H9 (cell line): Measurements from ENCODE around the gene PRKCA. TPM values are rescaled to one million over a fixed set of nuclear protein-coding genes. Genes with fewer than 3 reads are reported as not detected.

Experiments used
- DNase-seq: peaks from one replicate; pipeline ENCODE4 v3.0.0-alpha.2; 2017
- H2AFZ ChIP-seq: one replicate; pipeline ENCODE4 v1.6.1; 2013; ENCODE audit warnings: mild to moderate bottlenecking, low read length, control low read depth, moderate library complexity
- H2AK5ac ChIP-seq: 2 replicates; pipeline ENCODE4 v1.6.1; 2013; ENCODE audit warnings: low read length, control low read depth, mixed read lengths; ENCODE audit not compliant: insufficient read length
- H2BK120ac ChIP-seq: one replicate; pipeline ENCODE4 v1.6.1; 2013; ENCODE audit warnings: low read depth, mild to moderate bottlenecking, low read length, control low read depth, inconsistent platforms; ENCODE audit not compliant: poor library complexity, severe bottlenecking
- H2BK12ac ChIP-seq: 2 replicates; pipeline ENCODE4 v1.6.1; 2013; ENCODE audit warnings: low read length, control low read depth, mixed read lengths, low read depth; ENCODE audit not compliant: insufficient read length
- H2BK15ac ChIP-seq: 2 replicates; pipeline ENCODE4 v1.6.1; 2013; ENCODE audit warnings: low read depth, low read length, control low read depth
- H2BK20ac ChIP-seq: one replicate; pipeline ENCODE4 v1.6.1; 2013; ENCODE audit warnings: low read depth, mild to moderate bottlenecking, low read length, control low read depth, inconsistent platforms; ENCODE audit not compliant: poor library complexity, severe bottlenecking
- H2BK5ac ChIP-seq: 2 replicates; pipeline ENCODE4 v1.6.1; 2013; ENCODE audit warnings: low read length, control low read depth, mixed read lengths; ENCODE audit not compliant: insufficient read length
- H3K14ac ChIP-seq: 2 replicates; pipeline ENCODE4 v1.6.1; 2013; ENCODE audit warnings: low read length, control low read depth; ENCODE audit not compliant: insufficient read depth
- H3K18ac ChIP-seq: 2 replicates; pipeline ENCODE4 v1.6.1; 2013; ENCODE audit warnings: low read depth, mild to moderate bottlenecking, mixed read lengths, low read length, control low read depth; ENCODE audit not compliant: insufficient read length
- H3K23ac ChIP-seq: 2 replicates; pipeline ENCODE4 v1.6.1; 2013; ENCODE audit warnings: low read length, control low read depth, mixed read lengths, low read depth; ENCODE audit not compliant: insufficient read length
- H3K23me2 ChIP-seq: 2 replicates; pipeline ENCODE4 v1.6.1; 2013; ENCODE audit warnings: low read depth, mild to moderate bottlenecking, mixed read lengths, low read length, control low read depth; ENCODE audit not compliant: insufficient read length, poor library complexity, severe bottlenecking
- H3K27ac ChIP-seq: 2 replicates; pipeline ENCODE4 v1.5.1; 2013; ENCODE audit warnings: low read length, control low read depth, mixed read lengths, low read depth; ENCODE audit not compliant: insufficient read length
- H3K27me3 ChIP-seq: 2 replicates; pipeline ENCODE4 v1.6.1; 2013; ENCODE audit warnings: low read length, control low read depth, inconsistent platforms; ENCODE audit not compliant: insufficient read depth
- H3K4ac ChIP-seq: 2 replicates; pipeline ENCODE4 v1.6.1; 2013; ENCODE audit warnings: low read depth, mild to moderate bottlenecking, control low read depth, inconsistent platforms, low read length, moderate library complexity
- H3K4me1 ChIP-seq: 2 replicates; pipeline ENCODE4 v1.6.1; 2013; ENCODE audit warnings: low read length, control low read depth, inconsistent platforms; ENCODE audit not compliant: insufficient read depth
- H3K4me2 ChIP-seq: 2 replicates; pipeline ENCODE4 v1.6.1; 2013; ENCODE audit warnings: low read length, control low read depth, mixed read lengths; ENCODE audit not compliant: insufficient read length, insufficient read depth
- H3K56ac ChIP-seq: 2 replicates; pipeline ENCODE4 v1.6.1; 2013; ENCODE audit warnings: low read depth, mild to moderate bottlenecking, mixed read lengths, low read length, control low read depth; ENCODE audit not compliant: insufficient read length
- H3K79me1 ChIP-seq: 2 replicates; pipeline ENCODE4 v1.6.1; 2013; ENCODE audit warnings: low read depth, mild to moderate bottlenecking, moderate library complexity, low read length, control low read depth, inconsistent platforms; ENCODE audit not compliant: insufficient read depth, poor library complexity, severe bottlenecking
- H3K79me2 ChIP-seq: 2 replicates; pipeline ENCODE4 v1.6.1; 2013; ENCODE audit warnings: low read length, control low read depth, inconsistent platforms; ENCODE audit not compliant: insufficient read depth
- H3K9ac ChIP-seq: 2 replicates; pipeline ENCODE4 v1.6.1; 2013; ENCODE audit warnings: low read length, control low read depth, mixed read lengths; ENCODE audit not compliant: insufficient read length; ENCODE audit errors: extremely low read depth
- H3K9me3 ChIP-seq: one replicate; pipeline ENCODE4 v1.6.1; 2013; ENCODE audit warnings: low read depth, low read length, inconsistent platforms; ENCODE audit not compliant: control insufficient read depth
- H3T11ph ChIP-seq: one replicate; pipeline ENCODE4 v1.6.1; 2013; ENCODE audit warnings: mild to moderate bottlenecking, low read length, control low read depth, inconsistent platforms
- H4K20me1 ChIP-seq: one replicate; pipeline ENCODE4 v1.6.1; 2013; ENCODE audit not compliant: control insufficient read depth, insufficient read length, insufficient read depth
- H4K5ac ChIP-seq: 2 replicates; pipeline ENCODE4 v1.6.1; 2013; ENCODE audit warnings: low read depth, mild to moderate bottlenecking, mixed read lengths, low read length, control low read depth; ENCODE audit not compliant: insufficient read length
- H4K8ac ChIP-seq: replicated peaks from 2 replicates; pipeline ENCODE4 v1.6.1; 2013; ENCODE audit warnings: low read length, control low read depth, mixed read lengths, low read depth; ENCODE audit not compliant: insufficient read length
- H4K91ac ChIP-seq: 2 replicates; pipeline ENCODE4 v1.6.1; 2013; ENCODE audit warnings: low read depth, mild to moderate bottlenecking, moderate library complexity, mixed read lengths, low read length, control low read depth; ENCODE audit not compliant: insufficient read length
- H3K27ac Mint-ChIP-seq, 3 experiments: 2 replicates in 2 of 3; 3 replicates in 1 of 3; pipeline ENCODE4 v1.8.0; 2020 to 2021; ENCODE audit warnings: mixed read lengths in 3 of 3, mild to moderate bottlenecking in 1 of 3, moderate library complexity in 1 of 3
- H3K27me3 Mint-ChIP-seq: 2 replicates; pipeline ENCODE4 v1.8.0; 2021; ENCODE audit warnings: low read depth, mild to moderate bottlenecking, moderate library complexity, mixed read lengths
- H3K36me3 Mint-ChIP-seq, 3 experiments: 2 replicates in 2 of 3; 3 replicates in 1 of 3; pipeline ENCODE4 v1.8.0; 2020 to 2021; ENCODE audit warnings: low read depth in 3 of 3, mixed read lengths in 3 of 3; ENCODE audit not compliant: insufficient read depth in 1 of 3
- H3K4me1 Mint-ChIP-seq, 2 experiments: 2 replicates each; pipeline ENCODE4 v1.8.0; 2020; ENCODE audit warnings: mixed read lengths in 2 of 2
- H3K4me3 Mint-ChIP-seq, 2 experiments: 2 replicates in 1 of 2; 3 replicates in 1 of 2; pipeline ENCODE4 v1.8.0; 2020 to 2021; ENCODE audit warnings: mild to moderate bottlenecking in 2 of 2, mixed read lengths in 2 of 2, moderate library complexity in 1 of 2
- H3K9me3 Mint-ChIP-seq, 2 experiments: 2 replicates in 1 of 2; 3 replicates in 1 of 2; pipeline ENCODE4 v1.8.0; 2020; ENCODE audit warnings: mild to moderate bottlenecking in 2 of 2, mixed read lengths in 2 of 2, moderate library complexity in 1 of 2
- WGBS: extraction: QIAGEN DNeasy Blood & Tissue Kit; methylation state at CpG from one replicate; pipeline ENCODE4 v1.1.7; 2013; ENCODE audit warnings: missing lambda C conversion rate, low lambda C conversion rate, mixed read lengths; ENCODE audit not compliant: insufficient read length; ENCODE audit errors: extremely low coverage; 5-methylcytosine and 5-hydroxymethylcytosine counted together
- total RNA-seq: library from RNA; stranded (reverse); gene quantifications from 2 replicates; pipeline ENCODE4 v1.2.1, GENCODE V29; 2021
- TF ChIP-seq, protein P1 (sequence below): fragments of 200-600 bp; sonication (generic); conservative IDR thresholded peaks from 3 replicates; pipeline ENCODE4 v1.8.0; 2021; ENCODE audit warnings: antibody characterized with exemption, mild to moderate bottlenecking

Gene PRKCA
- total RNA-seq, 1 experiment from 2014 or later: 10.5 TPM

DNA sequence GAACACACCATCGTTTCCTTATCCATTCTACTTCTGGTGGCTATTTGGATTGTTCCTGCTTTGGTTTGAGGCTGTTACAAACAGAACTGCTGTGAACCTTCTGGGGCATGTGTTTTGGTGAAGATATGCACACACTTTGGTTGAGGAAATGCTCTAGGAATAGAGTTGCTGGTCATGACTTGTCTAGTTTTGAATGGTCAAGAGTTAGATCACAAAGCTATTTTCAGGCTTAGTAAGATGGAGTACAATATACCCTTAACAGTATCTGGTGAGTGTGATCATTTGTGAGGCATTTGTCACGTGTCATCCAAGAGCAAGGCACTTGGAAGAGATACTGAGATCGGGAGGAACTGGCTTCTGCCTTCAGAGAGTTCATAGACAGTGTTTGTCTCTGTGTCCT is 485.5 kb downstream of the PRKCA start:
- no CpG with 5 or more reads among the region's 3 CpGs for WGBS
- peaks cover 24 to 30% of the 10 kb centered on the region in 2 experiments for H3K4me1 Mint-ChIP-seq
- peaks cover 4% of the 10 kb centered on the region; the same call in 1 of the 2 replicates for H3K4me1 ChIP-seq

More for the DNA sequence above, 485.5 kb downstream of the PRKCA start:
- H3K4me3 Mint-ChIP-seq: no peak overlapping the region
- Histone ChIP-seq H3K79me2 (no peaks in the 10 kb centered on the region), H3K9me3 (no peaks in the 10 kb centered on the region), H3K79me1 (no peaks in the 10 kb centered on the region), H2BK5ac (no peak overlapping the region), H3T11ph (no peak overlapping the region), H2BK12ac (no peak overlapping the region), H3K27me3 (no peaks in the 10 kb centered on the region), H3K56ac (no peak overlapping the region), H2AK5ac (no peak overlapping the region), H3K23ac (no peak overlapping the region), H3K4me2 (no peak overlapping the region), H4K91ac (no peak overlapping the region), H2BK15ac (no peak overlapping the region), H3K27ac (no peak overlapping the region), H3K23me2 (no peaks in the 10 kb centered on the region), H4K5ac (no peak overlapping the region), H4K8ac (no peak overlapping the region), H4K20me1 (no peaks in the 10 kb centered on the region), H2BK120ac (no peak overlapping the region), H3K18ac (no peak overlapping the region), H3K14ac (no peak overlapping the region), H2AFZ (no peak overlapping the region), H3K4ac (no peak overlapping the region), H3K9ac (no peak overlapping the region), H2BK20ac (no peak overlapping the region)
- DNase-seq: no peak
- H3K9me3 Mint-ChIP-seq: no peaks in the 10 kb centered on the region
- no peaks in the 10 kb centered on the region for H3K27me3 Mint-ChIP-seq
- no peak overlapping the region for H3K27ac Mint-ChIP-seq
- H3K36me3 Mint-ChIP-seq: peaks cover 0 to 2% (median under 1%) of the 10 kb centered on the region in 3 experiments; a peak in 4 of 7 replicates
- TF ChIP-seq, protein P1, sequence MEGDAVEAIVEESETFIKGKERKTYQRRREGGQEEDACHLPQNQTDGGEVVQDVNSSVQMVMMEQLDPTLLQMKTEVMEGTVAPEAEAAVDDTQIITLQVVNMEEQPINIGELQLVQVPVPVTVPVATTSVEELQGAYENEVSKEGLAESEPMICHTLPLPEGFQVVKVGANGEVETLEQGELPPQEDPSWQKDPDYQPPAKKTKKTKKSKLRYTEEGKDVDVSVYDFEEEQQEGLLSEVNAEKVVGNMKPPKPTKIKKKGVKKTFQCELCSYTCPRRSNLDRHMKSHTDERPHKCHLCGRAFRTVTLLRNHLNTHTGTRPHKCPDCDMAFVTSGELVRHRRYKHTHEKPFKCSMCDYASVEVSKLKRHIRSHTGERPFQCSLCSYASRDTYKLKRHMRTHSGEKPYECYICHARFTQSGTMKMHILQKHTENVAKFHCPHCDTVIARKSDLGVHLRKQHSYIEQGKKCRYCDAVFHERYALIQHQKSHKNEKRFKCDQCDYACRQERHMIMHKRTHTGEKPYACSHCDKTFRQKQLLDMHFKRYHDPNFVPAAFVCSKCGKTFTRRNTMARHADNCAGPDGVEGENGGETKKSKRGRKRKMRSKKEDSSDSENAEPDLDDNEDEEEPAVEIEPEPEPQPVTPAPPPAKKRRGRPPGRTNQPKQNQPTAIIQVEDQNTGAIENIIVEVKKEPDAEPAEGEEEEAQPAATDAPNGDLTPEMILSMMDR: no peak
